AG08395 (cell line): ENCODE results near the gene CHST9.
"Not testable (repeated sequence)": the region's sequence is repeated elsewhere in the genome, so short reads cannot be mapped to it uniquely, and the experiment has no call there.

Source experiments
- DNase-seq: peaks from one replicate; pipeline ENCODE4 v3.0.0; 2012; ENCODE audit warnings: mixed read lengths, low spot score

The CHST9 gene

GRCh38 chr18:27093290-27093689, 91.8 kb downstream of the CHST9 start:
- DNase-seq: not testable (repeated sequence)

- no peak for DNase-seq
These were observed 103.4 kb downstream of the CHST9 start for GRCh38 chr18:27081701-27082100.

DNA sequence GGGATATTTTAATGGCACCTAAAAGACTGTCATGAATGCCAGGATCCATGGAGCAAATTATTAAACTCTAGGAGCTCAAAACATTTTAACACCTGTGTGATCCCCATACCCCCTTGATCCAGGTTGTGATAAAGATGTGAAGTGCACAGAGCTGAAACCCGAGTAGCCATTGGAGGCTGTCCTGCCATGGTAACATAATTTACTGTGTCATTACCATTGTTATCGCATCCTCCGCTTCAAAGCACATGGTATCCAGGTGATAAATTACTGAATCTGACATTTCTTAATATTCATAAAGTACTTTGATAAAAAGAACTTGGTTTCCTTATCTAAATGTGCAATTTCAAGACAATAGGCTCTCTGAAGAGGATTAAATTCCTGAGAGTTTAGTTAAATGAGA, 109.3 kb downstream of the CHST9 start:
- no peak for DNase-seq

- no peak for DNase-seq
These were observed 111.7 kb downstream of the CHST9 start for GRCh38 chr18:27073404-27073830.

GRCh38 chr18:27064673-27065072, 120.4 kb downstream of the CHST9 start:
- no peak for DNase-seq

- DNase-seq: no peak
These were observed 122.3 kb downstream of the CHST9 start for GRCh38 chr18:27062802-27063201.

GRCh38 chr18:27061488-27062095, 123.5 kb downstream of the CHST9 start:
- DNase-seq: no peak

- no peak for DNase-seq
These were observed 127.4 kb downstream of the CHST9 start for GRCh38 chr18:27057519-27058234.

GRCh38 chr18:27054926-27055325, 130.2 kb downstream of the CHST9 start:
- no peak for DNase-seq

GRCh38 chr18:27049969-27050368, 135.1 kb downstream of the CHST9 start:
- DNase-seq: no peak

DNA sequence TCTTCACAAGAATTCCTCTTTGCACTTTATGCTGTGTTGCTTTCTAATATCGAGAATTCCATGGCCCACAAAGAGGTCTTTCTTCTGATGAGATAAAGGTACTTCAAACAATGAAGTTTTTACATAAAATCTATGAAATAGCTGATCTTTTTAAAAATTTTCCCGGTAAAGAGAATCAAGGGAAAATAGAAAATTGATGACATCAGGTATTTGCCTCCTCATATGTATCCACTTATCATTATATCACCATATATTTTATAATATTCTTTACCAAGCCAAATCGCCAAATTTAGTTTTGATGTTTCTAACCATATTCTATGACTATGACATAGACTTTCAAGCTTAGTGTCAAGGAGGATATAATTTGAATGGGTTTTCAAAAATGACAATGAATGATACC, 139.8 kb downstream of the CHST9 start:
- no peak for DNase-seq

- DNase-seq: no peak
These were observed 142.9 kb downstream of the CHST9 start for GRCh38 chr18:27042177-27042576.

- no peak for DNase-seq
These were observed 144.3 kb downstream of the CHST9 start for GRCh38 chr18:27040796-27041195.

DNA sequence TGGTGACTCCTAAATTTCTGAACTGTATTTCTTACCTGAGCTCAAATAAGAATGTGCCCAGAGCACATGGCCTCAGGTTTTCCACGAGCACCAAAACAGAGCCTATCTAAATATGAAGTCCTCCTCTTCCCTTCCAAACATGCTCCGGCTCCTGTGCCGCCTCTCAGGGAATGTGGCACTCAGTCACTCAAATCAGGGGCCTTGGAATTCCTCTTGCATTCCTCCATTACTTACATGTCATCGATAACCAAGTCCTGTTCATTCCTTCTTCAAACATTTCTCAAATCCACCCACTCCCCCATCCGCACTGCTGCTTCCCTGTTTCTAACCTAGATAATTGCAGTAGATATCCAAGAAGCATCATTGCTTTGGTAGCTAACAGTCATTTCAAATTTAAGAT, 151.4 kb downstream of the CHST9 start:
- DNase-seq: no peak

GRCh38 chr18:27030421-27030820, 154.7 kb downstream of the CHST9 start:
- no peak for DNase-seq

GRCh38 chr18:27022477-27022876, 162.6 kb downstream of the CHST9 start:
- DNase-seq: no peak

- no peak for DNase-seq
These were observed 167.1 kb downstream of the CHST9 start for GRCh38 chr18:27017901-27018500.

- DNase-seq: no peak
These were observed 170.3 kb downstream of the CHST9 start for GRCh38 chr18:27014841-27015240.

DNA sequence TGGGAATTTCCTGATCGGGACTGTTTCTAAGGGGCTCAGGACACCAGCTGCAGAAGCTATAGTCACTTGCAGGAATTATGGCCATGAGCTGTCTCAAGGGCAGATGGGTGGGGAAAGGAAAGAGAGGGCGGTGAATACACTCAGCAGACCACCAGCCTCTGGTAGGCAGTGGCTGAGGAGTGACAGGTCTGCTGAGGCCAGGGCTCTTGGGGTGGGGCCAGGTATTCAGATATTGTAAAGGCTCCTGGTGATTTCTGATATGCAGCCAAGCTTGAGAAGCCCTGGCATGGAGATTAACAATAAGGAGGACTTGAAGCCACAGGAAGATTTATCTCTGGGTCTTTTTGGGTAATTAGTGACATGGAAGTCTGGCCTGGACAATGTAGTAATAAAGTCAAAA, 174.3 kb downstream of the CHST9 start:
- DNase-seq: no peak

DNA sequence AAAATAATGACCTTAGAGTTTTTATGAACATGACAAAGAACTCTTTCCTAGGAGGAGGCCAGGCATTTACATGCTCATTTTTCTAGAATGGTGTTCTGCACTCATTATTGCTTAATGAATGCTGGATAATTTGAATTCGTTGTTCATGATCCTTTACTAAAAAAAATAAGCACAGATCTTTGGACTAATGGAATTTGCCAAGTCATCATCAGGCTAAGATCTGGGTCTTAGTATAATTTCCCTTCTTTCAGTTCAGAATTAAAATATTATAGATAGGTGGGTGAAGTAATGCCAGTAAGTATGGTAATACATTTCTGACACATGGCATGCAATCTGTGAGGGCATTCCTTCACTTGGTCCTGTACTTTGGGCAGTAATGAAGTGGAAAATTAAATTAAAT, 175.8 kb downstream of the CHST9 start:
- DNase-seq: no peak

- no peak for DNase-seq
These were observed 176.5 kb downstream of the CHST9 start for GRCh38 chr18:27008575-27008974.

DNA sequence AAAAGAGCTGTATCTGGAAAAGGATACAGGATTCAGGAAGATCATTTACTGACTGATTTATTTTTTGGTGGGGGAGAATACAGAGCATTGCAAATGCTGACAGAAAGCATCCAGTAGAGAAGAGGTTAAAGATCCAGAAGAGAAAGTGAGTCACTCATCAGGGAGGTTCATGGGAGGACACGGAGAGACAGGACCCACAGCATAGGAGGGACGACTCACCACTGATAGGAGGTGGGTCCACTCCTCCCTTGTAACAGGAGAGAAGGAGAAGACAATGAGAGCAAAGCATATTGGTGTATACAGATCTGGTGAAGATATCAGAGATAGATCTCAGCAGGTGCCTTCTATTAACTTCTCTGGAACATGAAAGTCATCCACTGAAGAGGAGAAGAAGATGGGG, 177.2 kb downstream of the CHST9 start:
- DNase-seq: no peak

DNA sequence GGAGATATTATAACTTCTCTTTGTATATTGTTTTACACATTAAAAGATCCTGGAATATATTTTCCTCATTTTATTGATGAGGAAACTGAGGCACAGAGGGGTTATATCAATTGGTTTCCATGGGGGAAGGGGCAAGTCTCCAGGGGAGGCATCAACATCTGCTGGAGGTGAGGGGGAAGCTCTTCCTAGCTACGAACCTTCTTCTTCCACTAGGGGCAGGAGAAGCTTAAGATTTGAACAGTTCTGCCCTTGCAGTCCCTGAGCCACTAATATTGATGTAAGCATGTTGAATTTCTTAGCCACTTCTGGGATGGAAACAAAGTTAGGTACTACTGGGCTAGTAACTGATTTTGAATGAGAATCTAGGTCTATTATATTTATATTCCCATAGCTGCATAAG, 179.5 kb downstream of the CHST9 start:
- no peak for DNase-seq
